ENCODE data around the gene ADAMTSL5.

DNA sequence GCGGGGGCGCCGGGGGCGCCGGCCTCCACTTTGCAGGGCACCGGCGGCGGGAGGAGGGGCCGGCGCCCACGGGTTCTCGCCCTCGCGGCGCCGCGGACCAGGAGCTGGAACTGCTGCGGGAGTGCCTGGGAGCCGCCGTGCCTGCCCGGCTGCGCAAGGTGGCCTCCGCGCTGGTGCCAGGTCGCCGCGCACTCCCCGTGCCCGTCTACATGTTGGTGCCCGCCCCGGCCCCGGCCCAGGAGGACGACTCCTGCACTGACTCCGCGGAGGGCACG, 45.7 kb downstream of the ADAMTSL5 start:
- TF ChIP-seq, protein P1, sequence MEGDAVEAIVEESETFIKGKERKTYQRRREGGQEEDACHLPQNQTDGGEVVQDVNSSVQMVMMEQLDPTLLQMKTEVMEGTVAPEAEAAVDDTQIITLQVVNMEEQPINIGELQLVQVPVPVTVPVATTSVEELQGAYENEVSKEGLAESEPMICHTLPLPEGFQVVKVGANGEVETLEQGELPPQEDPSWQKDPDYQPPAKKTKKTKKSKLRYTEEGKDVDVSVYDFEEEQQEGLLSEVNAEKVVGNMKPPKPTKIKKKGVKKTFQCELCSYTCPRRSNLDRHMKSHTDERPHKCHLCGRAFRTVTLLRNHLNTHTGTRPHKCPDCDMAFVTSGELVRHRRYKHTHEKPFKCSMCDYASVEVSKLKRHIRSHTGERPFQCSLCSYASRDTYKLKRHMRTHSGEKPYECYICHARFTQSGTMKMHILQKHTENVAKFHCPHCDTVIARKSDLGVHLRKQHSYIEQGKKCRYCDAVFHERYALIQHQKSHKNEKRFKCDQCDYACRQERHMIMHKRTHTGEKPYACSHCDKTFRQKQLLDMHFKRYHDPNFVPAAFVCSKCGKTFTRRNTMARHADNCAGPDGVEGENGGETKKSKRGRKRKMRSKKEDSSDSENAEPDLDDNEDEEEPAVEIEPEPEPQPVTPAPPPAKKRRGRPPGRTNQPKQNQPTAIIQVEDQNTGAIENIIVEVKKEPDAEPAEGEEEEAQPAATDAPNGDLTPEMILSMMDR (IDR thresholded peaks at IDR 0.05), result no peak
- TF ChIP-seq POLR2A (IDR thresholded peaks at IDR 0.05), result no peak
